Activated CD4-positive, alpha-beta T cell treated with anti-CD3 and anti-CD28 coated beads, Interleukin-2, amount 50 U/mL, for 4 hours (primary cell): ENCODE measurements around the gene PCED1B.
A peak's percentile ranks its signal among the peaks of the same experiment; 100 is the strongest.
"Not testable (repeated sequence)": the region's sequence is repeated elsewhere in the genome, so short reads cannot be mapped to it uniquely, and the experiment has no call there.

Experiments
- DNase-seq, 2 experiments: peaks; one replicate each; pipeline ENCODE4 v3.0.0-alpha.2; 2020

The PCED1B gene

DNA sequence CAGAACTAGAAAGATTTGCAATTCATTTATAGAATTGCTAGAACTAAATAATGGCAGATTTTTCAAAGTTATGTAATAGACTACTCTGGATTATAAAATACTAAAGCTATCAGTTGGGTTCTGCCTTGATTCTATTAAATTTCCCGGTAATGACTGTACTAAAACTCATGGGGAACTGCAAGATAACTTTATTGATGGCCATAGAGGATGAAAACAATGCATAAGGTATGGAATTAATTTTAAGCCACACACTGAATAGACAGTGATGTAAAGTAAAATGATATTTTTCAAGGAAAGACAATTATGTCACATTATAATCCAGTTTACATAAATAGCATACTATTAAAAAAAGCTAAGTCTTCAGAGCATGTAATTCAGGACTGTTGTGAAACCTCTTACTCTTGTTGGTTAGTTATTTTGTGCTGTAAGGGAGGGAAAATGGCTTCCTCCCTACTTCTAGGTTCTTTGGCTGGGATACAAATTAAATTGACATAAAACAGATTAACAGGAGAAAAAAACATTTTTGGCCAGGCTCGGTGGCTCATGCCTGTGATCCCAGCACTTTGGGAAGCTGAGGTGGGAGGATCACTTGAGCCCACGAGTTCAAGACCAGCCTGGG lies 134.7 kb downstream of the PCED1B start:
- no peak for DNase-seq

- peak; percentile 33 to 41 for DNase-seq
Observed at GRCh38 chr12:47214771-47215170, 135.3 kb downstream of the PCED1B start.

DNA sequence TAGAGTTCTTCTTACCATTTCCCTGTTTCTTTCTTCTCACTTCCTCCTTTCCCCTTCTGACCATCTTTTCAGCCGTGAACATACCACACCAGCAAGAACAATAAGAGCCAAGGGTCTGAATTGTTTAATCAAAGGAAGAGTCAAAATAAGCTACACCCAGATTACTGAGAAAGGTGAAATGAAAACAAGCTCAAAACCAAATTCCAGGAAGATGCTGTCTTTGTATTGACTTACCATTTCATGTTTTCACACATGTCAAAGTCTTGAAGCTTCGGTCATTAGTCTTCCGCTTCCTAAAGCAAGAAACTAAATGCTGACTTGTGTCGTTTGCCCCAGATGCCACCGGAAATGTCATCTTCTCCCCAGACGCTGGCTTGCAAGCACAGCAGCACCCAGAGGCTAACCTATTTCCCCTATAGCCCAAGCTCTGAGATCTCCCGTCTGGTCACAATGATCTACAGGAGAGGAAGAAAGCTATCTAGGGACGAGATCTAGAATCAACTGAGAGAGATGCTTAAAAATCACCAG lies 136.8 kb downstream of the PCED1B start:
- peak; percentile 58 to 65 for DNase-seq

- not testable (repeated sequence) for DNase-seq
Observed at GRCh38 chr12:47217595-47217869, 138.1 kb downstream of the PCED1B start.

DNA sequence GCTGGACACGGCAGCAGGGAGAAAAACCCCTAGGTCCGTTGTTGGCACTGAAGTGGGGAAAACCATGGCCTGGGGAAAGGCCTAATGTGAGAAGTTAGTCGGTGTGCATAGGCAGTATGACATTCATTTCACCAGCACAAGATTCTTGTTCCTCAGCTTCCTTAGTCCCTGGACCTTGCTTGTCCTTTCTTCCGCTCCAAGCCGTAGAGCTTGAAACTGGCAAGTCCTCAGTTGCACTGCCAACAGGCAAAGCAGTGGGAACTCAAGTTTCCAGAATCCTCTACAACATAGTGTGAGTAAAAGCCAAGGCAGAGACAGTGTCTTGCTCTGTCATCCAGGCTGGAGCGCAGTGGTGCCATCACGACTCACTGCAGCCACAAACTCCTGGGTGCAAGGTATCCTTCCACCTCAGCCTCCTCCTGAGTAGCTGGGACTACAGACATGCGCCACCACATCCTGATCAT lies 138.8 kb downstream of the PCED1B start:
- no peak for DNase-seq

GRCh38 chr12:47219243-47219642 lies 139.8 kb downstream of the PCED1B start:
- no peak for DNase-seq

DNA sequence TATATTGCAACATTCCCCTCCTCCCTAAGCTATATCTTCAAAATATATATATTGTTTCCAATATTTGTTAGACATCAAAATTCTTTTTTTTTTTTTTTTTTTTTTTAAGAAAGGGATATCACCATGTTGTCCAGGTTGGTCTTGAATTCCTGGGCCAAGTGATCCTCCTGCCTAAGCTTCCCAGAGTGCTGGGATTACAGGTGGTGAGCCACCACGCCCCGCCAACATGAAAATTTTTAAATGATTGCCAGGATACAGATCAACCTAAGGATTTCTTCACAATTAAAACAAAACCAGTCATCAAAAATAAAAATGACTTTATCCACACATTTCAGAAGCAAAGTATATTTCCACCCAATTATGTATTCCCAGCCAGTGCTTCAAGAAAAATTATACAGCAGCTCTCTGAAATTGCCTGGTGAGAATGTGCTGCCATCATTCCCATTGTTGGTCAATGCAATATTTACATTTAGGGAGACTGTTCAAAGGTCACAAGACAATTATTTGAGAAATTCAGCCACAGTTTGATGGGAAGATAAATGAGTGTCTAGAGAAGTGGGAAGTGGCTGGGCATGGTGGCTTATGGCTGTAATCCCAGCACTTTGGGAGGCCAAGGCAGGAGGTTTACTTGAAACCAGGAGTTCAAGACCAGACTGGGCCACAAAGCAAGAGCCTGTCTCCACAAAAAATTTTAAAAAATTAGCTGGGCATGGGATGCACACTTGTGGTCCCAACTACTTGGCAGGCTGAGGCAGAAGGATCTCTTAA lies 142.0 kb downstream of the PCED1B start:
- DNase-seq: no peak

DNA sequence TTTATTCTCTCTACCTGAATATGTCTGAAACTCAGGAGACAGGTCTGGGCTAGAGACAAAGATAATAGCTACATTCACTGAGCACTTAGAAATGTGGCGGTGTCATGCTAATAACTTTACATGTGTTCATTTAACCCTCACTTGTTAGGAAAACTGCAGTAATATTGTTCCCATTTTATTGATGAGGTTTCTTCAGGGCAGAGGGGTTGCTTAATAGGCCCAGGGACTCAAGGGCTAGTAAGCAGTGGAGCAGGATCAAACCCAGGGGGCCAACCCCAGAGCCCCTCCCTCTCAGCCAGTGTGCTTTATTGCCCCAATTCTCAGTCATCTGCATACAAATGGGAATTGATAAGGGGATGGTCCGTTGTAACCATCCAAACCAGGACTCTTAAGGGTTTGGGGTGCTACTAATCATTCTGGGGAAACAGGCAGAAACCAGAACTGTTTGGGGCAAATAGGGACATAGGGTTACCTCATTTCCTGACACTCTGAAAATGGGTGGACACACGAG lies 143.2 kb downstream of the PCED1B start:
- DNase-seq: no peak

DNA sequence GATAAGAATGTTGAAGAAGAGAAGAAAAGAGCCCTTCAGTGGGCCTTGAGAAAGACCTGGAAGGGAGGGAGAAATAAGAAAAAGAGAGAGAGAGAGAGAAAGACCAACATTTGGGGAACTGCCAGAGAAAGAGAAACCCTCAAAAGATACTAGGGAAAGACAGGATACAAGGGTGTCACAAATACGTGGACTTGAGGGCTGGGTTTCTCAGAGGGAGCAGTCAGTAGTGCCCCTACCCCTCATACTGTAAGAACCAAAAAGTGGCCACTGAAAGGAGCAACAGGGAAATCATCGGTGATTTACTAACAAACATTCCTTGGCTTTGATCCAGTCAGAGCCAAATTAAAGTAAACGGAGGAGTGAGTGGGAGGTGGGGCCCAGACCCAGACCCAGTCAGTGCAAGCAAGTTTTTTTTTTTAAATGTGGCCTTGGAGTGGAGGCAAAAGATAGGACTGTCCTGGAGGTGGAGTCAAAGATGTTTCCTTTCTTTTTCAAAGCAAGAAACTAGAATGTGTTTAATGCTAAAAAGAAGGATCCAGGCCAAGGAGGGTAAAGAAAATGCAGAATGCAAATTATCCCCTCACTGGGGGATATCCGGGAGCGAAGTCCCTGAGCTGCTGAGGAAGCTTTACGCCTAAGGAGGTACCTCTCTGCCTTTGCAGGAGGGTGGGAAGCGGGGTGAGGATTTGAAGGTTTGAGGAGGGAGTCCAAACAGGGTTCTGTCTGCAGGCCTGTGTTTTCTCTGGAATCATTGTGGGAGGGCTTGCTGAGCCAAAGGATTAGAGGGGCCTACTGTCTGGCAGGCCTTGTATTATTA lies 143.8 kb downstream of the PCED1B start:
- DNase-seq: no peak

- no peak for DNase-seq
Observed at GRCh38 chr12:47223848-47224213, 144.4 kb downstream of the PCED1B start.

DNA sequence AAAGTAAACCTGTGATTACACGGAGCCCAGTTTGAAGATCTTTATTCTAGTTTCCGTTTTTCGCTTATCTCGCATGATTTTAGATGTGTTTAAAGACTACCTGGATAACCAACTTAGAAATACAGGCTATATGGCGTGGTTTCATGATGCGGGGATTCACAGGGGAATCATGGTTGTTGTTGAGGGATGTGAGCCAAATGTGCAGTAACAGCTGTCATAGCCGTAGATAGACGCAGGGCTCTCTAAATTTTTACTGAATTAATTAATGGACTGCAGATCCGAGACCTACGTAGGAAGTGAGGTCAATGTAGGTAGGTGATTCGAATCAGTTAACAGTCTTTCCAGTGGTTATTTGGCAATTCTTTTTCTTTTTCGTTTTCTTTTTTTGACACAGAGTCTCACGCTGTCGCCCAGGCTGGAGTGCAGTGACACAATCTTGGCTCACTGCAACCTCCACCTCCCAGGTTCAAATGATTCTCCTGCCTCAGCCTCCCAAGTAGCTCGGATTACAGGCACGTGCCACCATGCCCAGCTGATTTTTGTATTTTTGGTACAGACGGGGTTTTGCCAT lies 145.2 kb downstream of the PCED1B start:
- no peak for DNase-seq

DNA sequence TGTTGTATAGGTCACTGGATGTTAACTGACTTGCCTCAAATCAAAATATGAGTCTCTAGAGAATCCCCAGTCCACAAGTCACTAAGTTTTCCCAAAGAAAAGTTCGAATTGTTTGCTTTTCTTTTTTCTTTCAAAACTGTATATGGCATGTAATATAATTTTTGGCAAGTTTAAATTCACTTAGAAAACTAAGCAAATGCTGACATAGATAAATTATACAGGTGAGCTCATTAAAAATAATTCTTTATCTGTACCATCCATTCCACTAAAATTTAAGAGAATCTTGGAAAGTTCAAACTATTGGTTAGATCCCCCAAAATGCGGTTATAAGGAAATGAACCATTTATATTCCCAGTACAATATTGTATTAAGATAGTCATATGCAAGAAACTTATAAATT lies 145.9 kb downstream of the PCED1B start:
- DNase-seq: no peak

- no peak for DNase-seq
Observed at GRCh38 chr12:47226199-47226598, 146.8 kb downstream of the PCED1B start.

DNA sequence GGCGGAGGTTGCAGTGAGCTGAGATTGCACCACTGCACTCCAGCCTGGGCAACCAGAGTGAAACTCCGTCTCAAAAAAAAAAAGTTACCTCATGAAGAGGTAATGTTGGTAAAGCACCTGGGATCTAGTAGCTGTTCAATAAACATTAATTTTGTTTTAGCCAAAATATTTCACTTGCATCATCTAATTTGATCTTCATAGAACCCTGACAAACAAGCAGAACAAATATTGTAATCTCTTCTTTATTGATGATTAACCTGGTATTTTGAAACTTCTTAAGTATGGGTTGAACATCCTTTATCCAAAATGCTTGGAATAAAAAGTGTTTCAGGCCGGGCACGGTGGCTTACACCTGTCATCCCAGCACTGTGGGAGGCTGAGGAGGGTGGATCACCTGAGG lies 149.4 kb downstream of the PCED1B start:
- DNase-seq: no peak

- no peak for DNase-seq
Observed at GRCh38 chr12:47231456-47231855, 152.0 kb downstream of the PCED1B start.

- no peak for DNase-seq
Observed at GRCh38 chr12:47234576-47235141, 155.2 kb downstream of the PCED1B start.

DNA sequence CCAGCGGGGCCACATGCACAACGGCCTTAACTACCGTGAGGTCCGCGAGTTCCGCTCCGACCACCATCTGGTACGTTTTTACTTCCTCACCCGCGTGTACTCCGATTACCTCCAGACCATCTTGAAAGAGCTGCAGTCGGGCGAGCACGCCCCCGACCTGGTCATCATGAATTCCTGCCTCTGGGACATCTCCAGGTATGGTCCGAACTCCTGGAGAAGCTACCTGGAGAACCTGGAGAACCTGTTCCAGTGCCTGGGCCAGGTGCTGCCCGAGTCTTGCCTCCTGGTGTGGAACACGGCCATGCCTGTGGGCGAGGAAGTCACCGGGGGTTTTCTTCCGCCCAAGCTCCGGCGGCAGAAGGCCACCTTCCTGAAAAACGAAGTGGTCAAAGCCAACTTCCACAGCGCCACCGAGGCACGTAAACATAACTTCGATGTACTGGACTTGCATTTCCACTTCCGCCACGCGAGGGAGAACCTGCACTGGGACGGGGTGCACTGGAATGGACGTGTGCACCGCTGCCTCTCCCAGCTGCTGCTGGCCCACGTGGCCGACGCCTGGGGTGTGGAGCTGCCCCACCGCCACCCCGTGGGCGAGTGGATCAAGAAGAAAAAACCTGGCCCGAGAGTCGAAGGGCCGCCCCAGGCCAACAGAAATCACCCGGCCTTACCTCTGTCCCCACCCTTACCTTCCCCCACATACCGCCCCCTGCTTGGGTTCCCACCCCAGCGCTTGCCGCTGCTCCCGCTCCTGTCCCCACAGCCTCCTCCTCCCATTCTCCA lies 156.0 kb downstream of the PCED1B start:
- no peak for DNase-seq

DNA sequence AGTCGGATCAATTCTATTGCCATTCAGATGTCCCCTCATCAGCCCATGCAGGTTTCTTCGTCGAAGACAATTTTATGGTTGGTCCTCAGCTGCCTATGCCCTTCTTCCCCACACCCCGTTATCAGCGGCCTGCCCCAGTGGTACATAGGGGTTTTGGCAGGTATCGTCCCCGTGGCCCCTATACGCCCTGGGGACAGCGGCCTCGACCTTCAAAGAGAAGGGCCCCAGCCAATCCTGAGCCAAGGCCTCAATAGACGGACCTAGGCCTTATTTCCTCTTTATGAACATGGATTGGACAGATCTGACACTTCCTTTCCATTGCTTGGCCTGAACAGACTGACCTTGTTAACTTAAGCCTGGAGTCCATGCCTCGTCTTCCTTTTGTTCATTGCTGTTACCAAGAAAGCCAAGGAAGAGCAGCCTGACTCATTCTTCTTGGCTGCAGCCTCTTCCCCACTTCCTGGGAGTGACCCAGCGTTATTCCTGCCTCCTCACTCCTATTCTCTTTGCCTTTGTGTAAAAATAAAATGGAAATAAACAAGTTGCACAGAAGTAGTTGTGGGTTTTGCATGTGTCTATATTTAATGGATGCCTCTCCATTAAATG lies 156.8 kb downstream of the PCED1B start:
- no peak for DNase-seq

- no peak for DNase-seq
Observed at GRCh38 chr12:47237751-47238211, 158.4 kb downstream of the PCED1B start.

DNA sequence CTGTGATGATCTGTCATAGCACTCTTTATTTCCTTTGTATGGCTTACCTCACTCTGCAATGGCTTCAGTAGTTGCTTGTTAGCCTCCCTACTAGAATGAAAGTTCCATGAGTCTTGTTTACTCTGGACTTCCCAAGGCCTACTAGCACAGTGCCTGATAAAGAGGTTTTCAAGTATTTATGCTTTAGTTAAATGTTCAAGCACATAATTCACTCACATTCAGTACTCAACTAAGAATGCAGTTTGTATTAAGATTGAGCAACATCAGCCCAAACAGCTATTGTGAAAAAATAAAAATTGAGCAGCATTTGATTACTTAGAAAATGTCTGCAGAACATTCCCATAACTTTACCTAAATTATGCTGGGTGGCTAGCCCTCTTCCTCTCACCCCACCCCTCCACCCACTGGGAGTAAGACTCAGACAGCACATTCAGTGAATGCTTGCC lies 159.3 kb downstream of the PCED1B start:
- DNase-seq: no peak

DNA sequence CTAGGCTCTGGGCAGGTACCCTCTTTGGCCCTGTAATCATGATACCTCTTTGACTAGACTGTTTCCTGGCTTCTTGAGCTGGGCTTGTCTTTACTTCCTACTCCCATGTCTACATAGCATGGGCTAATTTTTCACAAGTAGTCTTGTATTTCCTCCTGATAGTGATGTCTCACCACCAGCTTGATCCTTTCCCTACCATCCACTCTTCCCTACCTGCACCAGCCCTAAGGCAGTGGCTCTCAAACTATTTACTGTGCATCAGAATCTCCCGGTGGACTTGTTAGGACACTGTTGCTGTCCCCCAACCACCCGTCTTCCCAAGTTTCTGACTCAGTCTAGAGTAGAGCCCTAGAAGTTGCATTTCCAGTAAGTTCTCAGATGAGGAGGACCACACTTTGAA lies 163.0 kb downstream of the PCED1B start:
- no peak for DNase-seq
